Duodenal mucosa (tissue), 2 donors: ENCODE measurements around the gene LRRC8D.

ENCODE experiments used
- H3K27ac ChIP-seq: one replicate; pipeline ENCODE4 v1.7.0; 2013; ENCODE audit warnings: low read depth, low read length
- H3K27me3 ChIP-seq, 2 donors: one replicate each; pipeline ENCODE4 v1.7.0; 2013; ENCODE audit warnings: low read length in 2 of 2, control low read depth in 1 of 2; ENCODE audit not compliant: insufficient read depth in 2 of 2, control insufficient read depth in 1 of 2
- H3K36me3 ChIP-seq, 2 donors: one replicate each; pipeline ENCODE4 v1.7.0; 2013; ENCODE audit warnings: low read length in 2 of 2, control low read depth in 1 of 2; ENCODE audit not compliant: insufficient read depth in 2 of 2, control insufficient read depth in 1 of 2
- H3K4me1 ChIP-seq, 2 donors: one replicate each; pipeline ENCODE4 v1.7.0; 2013; ENCODE audit warnings: low read length in 2 of 2, control low read depth in 1 of 2; ENCODE audit not compliant: insufficient read depth in 2 of 2, control insufficient read depth in 1 of 2
- H3K4me3 ChIP-seq, 2 donors: one replicate each; pipeline ENCODE4 v1.7.0; 2013; ENCODE audit warnings: low read length in 2 of 2, low read depth in 1 of 2
- H3K9ac ChIP-seq, 2 donors: one replicate each; pipeline ENCODE4 v1.7.0; 2013; ENCODE audit warnings: low read length in 2 of 2, low read depth in 1 of 2
- H3K9me3 ChIP-seq, 2 donors: one replicate each; pipeline ENCODE4 v1.7.0; 2013; ENCODE audit warnings: low read length in 2 of 2, control low read depth in 1 of 2; ENCODE audit not compliant: control insufficient read depth in 1 of 2

The LRRC8D gene

DNA sequence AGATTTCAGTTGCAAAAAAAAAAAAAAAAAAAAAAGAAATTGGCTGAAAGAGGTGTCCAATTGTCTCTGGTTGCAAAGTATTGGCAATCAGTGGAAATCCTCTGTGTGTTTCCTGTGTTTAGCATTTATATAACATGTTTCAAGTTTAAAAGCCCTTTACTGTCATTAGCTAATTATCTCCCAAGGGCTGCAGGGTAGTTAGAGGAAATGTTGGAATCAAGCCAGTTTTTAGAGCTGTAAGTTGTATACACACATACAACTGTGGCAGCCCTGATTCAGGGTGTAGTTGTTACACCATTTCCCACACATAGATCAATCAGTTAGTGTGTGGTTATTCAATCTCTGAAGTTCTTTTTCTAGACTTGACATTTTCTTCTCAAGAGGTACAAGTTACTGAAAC is 165.2 kb downstream of the LRRC8D start:
- Histone ChIP-seq H3K4me1 (peaks cover 17 to 22% of the 10 kb centered on the region in 2 donors), H3K27ac (no peak overlapping the region), H3K9ac (no peak overlapping the region)

More for the DNA sequence above, 165.2 kb downstream of the LRRC8D start:
- Histone ChIP-seq H3K36me3 (no peaks in the 10 kb centered on the region), H3K4me3 (no peak overlapping the region), H3K9me3 (no peaks in the 10 kb centered on the region), H3K27me3 (no peaks in the 10 kb centered on the region)
